ENCODE measurements around the gene BTC.
"Not testable (repeated sequence)": the region's sequence is repeated elsewhere in the genome, so short reads cannot be mapped to it uniquely, and the experiment has no call there.

Gene BTC

DNA sequence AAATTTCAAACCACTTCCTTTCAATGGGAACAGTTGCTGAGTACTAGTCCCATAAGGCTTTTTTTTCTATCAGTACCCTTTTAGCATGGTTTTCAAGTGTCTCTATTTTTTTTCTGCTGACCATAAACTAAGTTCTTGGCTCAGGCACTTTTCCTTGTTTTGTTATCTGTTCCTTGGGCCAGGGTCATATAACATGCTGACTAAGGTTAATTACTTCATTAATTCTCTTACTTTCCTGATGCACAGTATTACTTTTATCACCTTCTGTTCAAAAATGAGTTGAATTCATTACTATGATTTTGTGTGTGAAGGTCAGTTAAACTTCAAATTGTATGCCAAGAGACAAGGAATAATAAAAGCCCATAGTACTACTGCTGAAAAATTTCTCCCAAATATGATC is 19.7 kb upstream of the BTC start:
- no peak for TF ChIP-seq SP1 (IDR thresholded peaks at IDR 0.05)
- CTCF ChIA-PET: no interaction called here
- POLR2A ChIA-PET: no interaction called here
- no peak for DNase-seq (ENCODE audit: extremely low spot score)

DNA sequence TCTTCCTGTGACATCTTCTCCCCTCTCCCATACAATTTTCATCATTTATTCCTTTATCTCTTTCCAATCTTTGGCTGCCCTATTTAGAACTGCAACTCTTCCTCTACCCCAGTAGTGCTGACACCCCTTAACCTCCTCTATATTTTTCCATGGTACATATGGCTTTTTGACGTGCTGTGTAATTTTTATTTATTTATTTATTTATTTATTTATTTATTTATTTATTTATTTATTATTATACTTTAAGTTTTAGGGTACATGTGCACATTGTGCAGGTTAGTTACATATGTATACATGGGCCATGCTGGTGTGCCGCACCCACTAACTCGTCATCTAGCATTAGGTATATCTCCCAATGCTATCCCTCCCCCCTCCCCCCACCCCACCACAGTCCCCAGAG is 17.7 kb upstream of the BTC start:
- CTCF ChIA-PET; POLR2A ChIA-PET; DNase-seq (ENCODE audit: extremely low spot score): not testable (repeated sequence)

GRCh38 chr4:74805601-74806000 is 11.3 kb upstream of the BTC start:
- CTCF ChIA-PET: no interaction called here

DNA sequence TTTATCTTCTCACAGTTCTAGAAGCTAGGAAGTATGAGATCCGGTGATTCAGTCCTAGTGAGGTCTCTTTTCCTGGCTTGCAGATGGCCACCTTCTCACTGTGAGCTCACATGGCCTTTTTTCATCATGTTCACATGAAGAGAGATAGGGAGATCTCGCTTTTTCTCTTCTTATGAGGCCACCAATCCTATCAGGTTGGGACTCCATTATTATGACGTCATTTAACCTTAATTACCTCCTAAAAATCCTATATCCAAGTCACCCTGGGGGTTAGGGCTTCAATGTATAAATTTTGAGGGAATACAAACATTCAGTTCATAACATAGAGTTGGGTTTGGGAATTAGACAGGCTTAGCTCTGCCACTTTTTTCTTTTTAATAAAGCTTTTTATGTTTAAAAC is 6.0 kb upstream of the BTC start:
- POLR2A ChIA-PET: no interaction called here
- TF ChIP-seq ARNT (IDR thresholded peaks at IDR 0.05) (no peak), BHLHE40 (IDR thresholded peaks at IDR 0.05; ENCODE audit: borderline replicate concordance) (no peak)
- CTCF ChIA-PET: interaction anchor here (0.6 kb wide), 1 partner anchor 17 kb away, joined by 3 read pairs; no protein-coding TSS in a partner anchor
- no peak for DNase-seq (ENCODE audit: extremely low spot score)

More at GRCh38 chr4:74805601-74806000, 11.3 kb upstream of the BTC start:
- TF ChIP-seq ARNT (IDR thresholded peaks at IDR 0.05): no peak
- TF ChIP-seq HDGF (IDR thresholded peaks at IDR 0.05; ENCODE audit: borderline replicate concordance): no peak
- TF ChIP-seq ZNF384 (IDR thresholded peaks at IDR 0.05): no peak
- TF ChIP-seq TARDBP (IDR thresholded peaks at IDR 0.05): no peak
- no peak for TF ChIP-seq CTBP1 (IDR thresholded peaks at IDR 0.05; ENCODE audit: borderline replicate concordance)
- TF ChIP-seq ELF4 (IDR thresholded peaks at IDR 0.05): no peak
- TF ChIP-seq, protein P1, sequence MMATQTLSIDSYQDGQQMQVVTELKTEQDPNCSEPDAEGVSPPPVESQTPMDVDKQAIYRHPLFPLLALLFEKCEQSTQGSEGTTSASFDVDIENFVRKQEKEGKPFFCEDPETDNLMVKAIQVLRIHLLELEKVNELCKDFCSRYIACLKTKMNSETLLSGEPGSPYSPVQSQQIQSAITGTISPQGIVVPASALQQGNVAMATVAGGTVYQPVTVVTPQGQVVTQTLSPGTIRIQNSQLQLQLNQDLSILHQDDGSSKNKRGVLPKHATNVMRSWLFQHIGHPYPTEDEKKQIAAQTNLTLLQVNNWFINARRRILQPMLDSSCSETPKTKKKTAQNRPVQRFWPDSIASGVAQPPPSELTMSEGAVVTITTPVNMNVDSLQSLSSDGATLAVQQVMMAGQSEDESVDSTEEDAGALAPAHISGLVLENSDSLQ (IDR thresholded peaks at IDR 0.05): no peak
- no peak for TF ChIP-seq L3MBTL2 (conservative IDR thresholded peaks at IDR 0.05)
- TF ChIP-seq FOXK2 (IDR thresholded peaks at IDR 0.05): no peak
- no peak for TF ChIP-seq LEF1 (IDR thresholded peaks at IDR 0.05; ENCODE audit: borderline replicate concordance)
- no peak for TF ChIP-seq SUZ12 (IDR thresholded peaks at IDR 0.05)
- no peak for TF ChIP-seq BHLHE40 (IDR thresholded peaks at IDR 0.05; ENCODE audit: borderline replicate concordance)
- no peak for TF ChIP-seq SP1 (IDR thresholded peaks at IDR 0.05)
- no peak for TF ChIP-seq FOXA1 (IDR thresholded peaks at IDR 0.05)
- DNase-seq (ENCODE audit: extremely low spot score): no peak
- POLR2A ChIA-PET: no interaction called here

GRCh38 chr4:74796631-74797030 is 2.3 kb upstream of the BTC start:
- no peak for DNase-seq (ENCODE audit: extremely low spot score)
- TF ChIP-seq LEF1 (IDR thresholded peaks at IDR 0.05; ENCODE audit: borderline replicate concordance) (no peak), ZNF384 (IDR thresholded peaks at IDR 0.05) (no peak)
- POLR2A ChIA-PET: no interaction called here
- CTCF ChIA-PET: no interaction called here

DNA sequence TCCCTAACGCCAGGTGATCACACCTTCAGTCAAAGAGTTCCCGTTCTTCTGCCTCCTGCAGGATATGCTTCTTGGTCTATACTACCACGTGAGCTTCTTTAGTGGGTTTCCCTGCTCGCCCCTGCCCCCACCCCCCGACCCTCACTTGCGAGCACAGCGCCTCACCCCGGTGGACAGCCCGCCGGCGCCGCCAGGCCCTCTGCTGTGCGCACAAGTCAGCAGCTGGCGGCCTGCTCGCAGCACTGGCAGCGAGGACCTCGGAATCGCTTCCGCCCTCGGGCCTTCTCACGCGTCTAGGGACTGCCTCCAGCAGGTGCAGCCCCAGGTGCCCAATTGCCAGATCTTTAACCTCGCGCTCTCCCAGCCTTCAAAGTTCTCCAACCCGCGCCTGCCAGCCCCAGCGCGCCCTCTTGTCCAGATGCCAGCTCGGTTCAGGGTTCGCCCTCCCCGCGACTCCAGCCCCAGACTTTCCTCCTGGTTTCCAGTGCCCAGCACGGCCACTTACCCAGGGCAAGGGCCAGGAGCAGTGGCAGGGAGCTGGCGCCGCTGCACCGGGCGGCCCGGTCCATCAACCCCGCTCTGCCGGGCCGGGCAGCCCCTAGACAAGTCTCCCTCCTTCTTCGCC is 454 bp downstream of the BTC start:
- ChIA-PET POLR2A (no interaction called here), CTCF (interaction anchor here (1.0 kb wide), 1 partner anchor 42 kb away, joined by 3 read pairs; no protein-coding TSS in a partner anchor)
- TF ChIP-seq, protein P1 (IDR thresholded peaks at IDR 0.05): no peak
- TF ChIP-seq ELF4 (IDR thresholded peaks at IDR 0.05) (no peak), FOXM1 (IDR thresholded peaks at IDR 0.05; ENCODE audit: borderline replicate concordance) (no peak), NFRKB (IDR thresholded peaks at IDR 0.05) (no peak), BHLHE40 (IDR thresholded peaks at IDR 0.05; ENCODE audit: borderline replicate concordance) (no peak), LEF1 (IDR thresholded peaks at IDR 0.05; ENCODE audit: borderline replicate concordance) (no peak), HDGF (IDR thresholded peaks at IDR 0.05; ENCODE audit: borderline replicate concordance) (no peak), CTBP1 (IDR thresholded peaks at IDR 0.05; ENCODE audit: borderline replicate concordance) (no peak), FOXK2 (IDR thresholded peaks at IDR 0.05) (no peak), SUZ12 (IDR thresholded peaks at IDR 0.05) (no peak), ZNF384 (IDR thresholded peaks at IDR 0.05) (no peak), L3MBTL2 (conservative IDR thresholded peaks at IDR 0.05) (no peak), TARDBP (IDR thresholded peaks at IDR 0.05) (no peak), ARNT (IDR thresholded peaks at IDR 0.05) (no peak), FOXA1 (IDR thresholded peaks at IDR 0.05) (no peak), SP1 (IDR thresholded peaks at IDR 0.05) (no peak)
- no peak for DNase-seq (ENCODE audit: extremely low spot score)

DNA sequence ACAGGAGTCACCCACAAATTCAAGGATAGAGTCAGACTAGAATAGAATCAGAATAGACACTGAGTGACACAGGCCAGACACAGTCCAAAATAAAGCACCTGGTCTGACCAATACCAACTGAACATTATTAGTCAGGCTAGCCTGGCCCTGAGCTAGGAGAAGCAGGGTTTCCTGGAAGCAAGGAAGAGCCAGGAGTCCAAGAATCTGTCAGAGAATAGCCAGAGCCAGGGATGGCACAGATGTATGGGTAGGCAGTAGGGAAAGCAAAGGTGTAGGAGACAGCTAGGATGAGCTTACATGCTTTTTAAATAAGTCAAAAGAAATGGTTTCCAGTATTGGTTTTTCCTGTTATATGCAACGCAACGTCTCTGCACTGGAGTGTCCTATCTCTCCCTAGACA is 3.7 kb downstream of the BTC start:
- POLR2A ChIA-PET: no interaction called here
- CTCF ChIA-PET: no interaction called here
- TF ChIP-seq LEF1 (IDR thresholded peaks at IDR 0.05; ENCODE audit: borderline replicate concordance) (no peak), CTBP1 (IDR thresholded peaks at IDR 0.05; ENCODE audit: borderline replicate concordance) (no peak), FOXK2 (IDR thresholded peaks at IDR 0.05) (no peak)
- TF ChIP-seq, protein P1 (IDR thresholded peaks at IDR 0.05): no peak
- no peak for DNase-seq (ENCODE audit: extremely low spot score)

DNA sequence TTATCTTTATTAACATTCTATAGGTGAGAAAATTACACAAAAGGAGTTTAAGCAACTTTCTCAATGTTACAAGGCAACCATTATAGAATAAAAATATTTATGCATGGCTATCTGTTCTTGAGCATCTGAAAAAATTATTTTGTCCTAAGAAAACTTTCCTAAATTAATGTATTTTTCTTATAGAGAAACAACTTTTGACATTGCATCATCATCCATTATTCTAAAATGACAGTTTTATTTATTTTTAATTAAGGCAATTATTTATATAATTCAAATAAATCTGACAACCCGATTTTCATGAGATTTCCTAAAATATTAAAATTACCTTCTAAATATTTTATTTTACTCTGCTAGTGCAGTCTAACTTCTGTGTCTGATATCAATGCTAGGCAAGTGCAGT is 4.8 kb downstream of the BTC start:
- no peak for DNase-seq (ENCODE audit: extremely low spot score)
- no peak for TF ChIP-seq FOXK2 (IDR thresholded peaks at IDR 0.05)
- TF ChIP-seq ARNT (IDR thresholded peaks at IDR 0.05): no peak
- TF ChIP-seq SUZ12 (IDR thresholded peaks at IDR 0.05): no peak
- TF ChIP-seq CTBP1 (IDR thresholded peaks at IDR 0.05; ENCODE audit: borderline replicate concordance): no peak
- TF ChIP-seq BHLHE40 (IDR thresholded peaks at IDR 0.05; ENCODE audit: borderline replicate concordance): no peak
- TF ChIP-seq SP1 (IDR thresholded peaks at IDR 0.05): no peak
- no peak for TF ChIP-seq LEF1 (IDR thresholded peaks at IDR 0.05; ENCODE audit: borderline replicate concordance)
- no peak for TF ChIP-seq ELF4 (IDR thresholded peaks at IDR 0.05)
- no peak for TF ChIP-seq NFRKB (IDR thresholded peaks at IDR 0.05)
- TF ChIP-seq HDGF (IDR thresholded peaks at IDR 0.05; ENCODE audit: borderline replicate concordance): no peak
- TF ChIP-seq, protein P1 (IDR thresholded peaks at IDR 0.05): no peak
- no peak for TF ChIP-seq L3MBTL2 (conservative IDR thresholded peaks at IDR 0.05)
- CTCF ChIA-PET: no interaction called here
- POLR2A ChIA-PET: no interaction called here

Data from HEK293T (cell line).